ENCODE data around the gene TMEM63C.

The TMEM63C gene

DNA sequence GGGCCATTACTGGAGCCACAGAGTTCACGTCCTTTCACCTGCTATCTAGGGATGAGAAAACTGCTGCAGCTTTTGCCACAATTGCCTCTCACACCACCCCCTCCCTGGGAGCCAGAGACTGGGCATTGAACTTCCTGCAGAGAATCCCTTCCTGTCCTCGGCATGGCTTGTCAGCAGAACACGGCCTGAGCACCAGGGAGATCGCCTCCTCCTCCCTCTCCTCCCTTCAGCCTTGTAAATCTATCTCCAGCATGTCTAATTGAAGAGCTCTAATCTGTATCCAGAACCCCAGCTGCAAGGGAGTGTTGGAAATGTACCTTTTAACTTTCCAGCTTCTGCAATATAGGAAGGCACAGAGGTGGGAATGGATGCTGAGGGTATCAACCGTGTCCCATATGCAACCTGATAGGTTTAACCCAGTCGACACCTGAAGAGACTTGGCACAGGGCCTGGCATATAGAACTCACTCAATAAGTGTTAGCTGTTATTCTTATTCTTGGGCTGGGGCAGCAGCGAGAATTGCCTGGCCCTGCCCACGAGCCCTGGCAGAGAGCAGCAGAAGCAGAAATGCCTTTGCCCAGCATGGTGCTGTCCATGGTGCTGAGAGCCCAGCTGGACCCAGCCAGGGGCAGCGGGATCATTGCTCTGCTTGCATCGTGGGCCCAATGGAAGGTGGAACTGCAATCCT, 26.8 kb downstream of the TMEM63C start:
- Histone ChIP-seq H3K36me3 (replicated peaks; ENCODE audit: insufficient read depth, low read length) (no peaks in the 10 kb centered on the region), H3K9me3 (replicated peaks; ENCODE audit: insufficient read depth, low read length) (no peaks in the 10 kb centered on the region), H3K27ac (ENCODE audit: low read length) (no peak overlapping the region), H3K79me2 (ENCODE audit: low read length) (no peaks in the 10 kb centered on the region), H3K27me3 (replicated peaks; ENCODE audit: insufficient read depth, low read length) (no peaks in the 10 kb centered on the region), H3K4me1 (ENCODE audit: low read length) (no peaks in the 10 kb centered on the region), H3K4me2 (ENCODE audit: low read depth, low read length) (no peak overlapping the region), H4K20me1 (ENCODE audit: insufficient read depth, low read length) (no peaks in the 10 kb centered on the region), H3K9ac (ENCODE audit: low read length) (no peak overlapping the region), H3F3A (ENCODE audit: insufficient read depth, low read length) (no peaks in the 10 kb centered on the region), H2AFZ (ENCODE audit: low read length) (no peak overlapping the region), H3K4me3 (ENCODE audit: low read length) (no peak overlapping the region), H3K9me2 (replicated peaks; ENCODE audit: insufficient read depth, low read length) (no peaks in the 10 kb centered on the region)
- TF ChIP-seq, protein P1, sequence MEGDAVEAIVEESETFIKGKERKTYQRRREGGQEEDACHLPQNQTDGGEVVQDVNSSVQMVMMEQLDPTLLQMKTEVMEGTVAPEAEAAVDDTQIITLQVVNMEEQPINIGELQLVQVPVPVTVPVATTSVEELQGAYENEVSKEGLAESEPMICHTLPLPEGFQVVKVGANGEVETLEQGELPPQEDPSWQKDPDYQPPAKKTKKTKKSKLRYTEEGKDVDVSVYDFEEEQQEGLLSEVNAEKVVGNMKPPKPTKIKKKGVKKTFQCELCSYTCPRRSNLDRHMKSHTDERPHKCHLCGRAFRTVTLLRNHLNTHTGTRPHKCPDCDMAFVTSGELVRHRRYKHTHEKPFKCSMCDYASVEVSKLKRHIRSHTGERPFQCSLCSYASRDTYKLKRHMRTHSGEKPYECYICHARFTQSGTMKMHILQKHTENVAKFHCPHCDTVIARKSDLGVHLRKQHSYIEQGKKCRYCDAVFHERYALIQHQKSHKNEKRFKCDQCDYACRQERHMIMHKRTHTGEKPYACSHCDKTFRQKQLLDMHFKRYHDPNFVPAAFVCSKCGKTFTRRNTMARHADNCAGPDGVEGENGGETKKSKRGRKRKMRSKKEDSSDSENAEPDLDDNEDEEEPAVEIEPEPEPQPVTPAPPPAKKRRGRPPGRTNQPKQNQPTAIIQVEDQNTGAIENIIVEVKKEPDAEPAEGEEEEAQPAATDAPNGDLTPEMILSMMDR (IDR thresholded peaks at IDR 0.05; ENCODE audit: low read length) = no peak
- TF ChIP-seq EZH2phosphoT487 (IDR thresholded peaks at IDR 0.05; ENCODE audit: low read length) (no peak), EZH2 (optimal IDR thresholded peaks at IDR 0.05; ENCODE audit: low read depth, low read length) (no peak)
- DNase-seq = no peak

DNA sequence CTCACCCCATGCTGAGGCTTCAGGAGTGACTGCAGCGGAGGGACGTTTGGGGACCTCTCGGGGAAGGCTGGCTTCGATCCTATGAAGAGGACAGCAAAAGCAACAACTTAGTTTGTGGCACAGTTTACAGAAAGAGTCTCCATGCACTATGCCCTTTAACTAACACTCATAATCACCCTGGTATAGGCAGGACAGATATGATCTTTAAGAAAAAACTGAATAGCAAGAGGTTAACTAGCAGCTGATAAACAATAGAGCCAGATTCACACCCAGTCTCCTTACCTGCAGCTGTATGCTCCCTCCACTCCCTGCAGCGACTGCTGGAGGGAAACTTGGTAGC, 27.4 kb downstream of the TMEM63C start:
- no peaks in the 10 kb centered on the region for H4K20me1 ChIP-seq (ENCODE audit: insufficient read depth, low read length)
- no peak for DNase-seq

DNA sequence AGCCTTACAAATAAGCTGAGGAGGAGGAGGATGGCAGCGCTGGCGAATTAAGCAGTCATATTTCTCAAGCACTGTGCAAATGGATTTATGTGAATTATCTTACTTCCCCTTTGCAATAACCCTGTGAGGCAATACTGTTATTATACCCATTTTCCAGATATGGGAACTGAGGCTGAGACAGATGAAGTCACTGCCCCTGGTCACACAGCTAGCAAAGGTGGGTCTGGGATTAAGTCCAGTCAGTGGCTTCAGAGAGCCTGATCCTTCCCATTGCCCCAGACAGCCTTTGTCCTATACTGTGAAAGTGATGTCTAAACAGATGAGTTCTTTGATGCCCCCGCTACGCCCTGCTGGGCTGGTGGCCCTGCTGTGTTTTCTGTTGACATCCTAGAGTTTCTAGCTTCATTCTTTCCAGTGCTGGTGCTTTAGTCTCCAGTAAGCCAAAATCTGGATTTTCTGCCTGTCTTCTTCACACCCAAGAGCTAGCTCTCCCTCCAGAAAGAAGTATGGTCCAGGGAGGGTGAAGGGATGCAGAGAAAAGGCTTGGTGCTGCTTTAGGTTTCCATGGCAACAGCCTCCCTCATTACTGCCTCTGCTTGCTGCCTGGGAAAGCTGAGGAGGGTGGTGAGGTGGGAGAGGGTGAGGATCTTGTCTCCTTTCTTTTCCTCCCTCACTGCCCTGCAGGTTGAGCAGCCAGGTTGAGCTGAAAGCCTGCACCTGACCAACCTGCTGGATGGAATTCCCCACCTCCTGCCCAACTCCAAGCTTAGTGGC, 30.7 kb downstream of the TMEM63C start:
- Histone ChIP-seq H3K27me3 (replicated peaks; ENCODE audit: insufficient read depth, low read length) (no peaks in the 10 kb centered on the region), H3K4me3 (ENCODE audit: low read length) (no peak overlapping the region), H4K20me1 (ENCODE audit: insufficient read depth, low read length) (no peaks in the 10 kb centered on the region), H3K9ac (ENCODE audit: low read length) (no peak overlapping the region), H3K27ac (ENCODE audit: low read length) (no peak overlapping the region), H3K9me2 (replicated peaks; ENCODE audit: insufficient read depth, low read length) (no peaks in the 10 kb centered on the region), H3F3A (ENCODE audit: insufficient read depth, low read length) (no peaks in the 10 kb centered on the region), H3K4me1 (ENCODE audit: low read length) (no peaks in the 10 kb centered on the region), H3K36me3 (replicated peaks; ENCODE audit: insufficient read depth, low read length) (no peaks in the 10 kb centered on the region), H3K4me2 (ENCODE audit: low read depth, low read length) (no peak overlapping the region), H3K79me2 (ENCODE audit: low read length) (no peaks in the 10 kb centered on the region), H3K9me3 (replicated peaks; ENCODE audit: insufficient read depth, low read length) (no peaks in the 10 kb centered on the region), H2AFZ (ENCODE audit: low read length) (no peak overlapping the region)
- no peak for DNase-seq
- TF ChIP-seq EZH2 (optimal IDR thresholded peaks at IDR 0.05; ENCODE audit: low read depth, low read length) (no peak), EZH2phosphoT487 (IDR thresholded peaks at IDR 0.05; ENCODE audit: low read length) (no peak)
- TF ChIP-seq, protein P1 (IDR thresholded peaks at IDR 0.05; ENCODE audit: low read length) = no peak

More for the DNA sequence above, 27.4 kb downstream of the TMEM63C start:
- Histone ChIP-seq H3K4me2 (ENCODE audit: low read depth, low read length) (no peak overlapping the region), H3K4me1 (ENCODE audit: low read length) (no peaks in the 10 kb centered on the region), H3K9ac (ENCODE audit: low read length) (no peak overlapping the region), H3K79me2 (ENCODE audit: low read length) (no peaks in the 10 kb centered on the region), H3K4me3 (ENCODE audit: low read length) (no peak overlapping the region), H2AFZ (ENCODE audit: low read length) (no peak overlapping the region), H3F3A (ENCODE audit: insufficient read depth, low read length) (no peaks in the 10 kb centered on the region), H3K27me3 (replicated peaks; ENCODE audit: insufficient read depth, low read length) (no peaks in the 10 kb centered on the region), H3K36me3 (replicated peaks; ENCODE audit: insufficient read depth, low read length) (no peaks in the 10 kb centered on the region), H3K9me3 (replicated peaks; ENCODE audit: insufficient read depth, low read length) (no peaks in the 10 kb centered on the region), H3K9me2 (replicated peaks; ENCODE audit: insufficient read depth, low read length) (no peaks in the 10 kb centered on the region), H3K27ac (ENCODE audit: low read length) (no peak overlapping the region)
- TF ChIP-seq EZH2 (optimal IDR thresholded peaks at IDR 0.05; ENCODE audit: low read depth, low read length) (no peak), EZH2phosphoT487 (IDR thresholded peaks at IDR 0.05; ENCODE audit: low read length) (no peak)
- TF ChIP-seq, protein P1 (IDR thresholded peaks at IDR 0.05; ENCODE audit: low read length) = no peak

Measured in MM.1S (cell line).